ENCODE measurements around the gene EIF4G1.

EIF4G1 gene

DNA sequence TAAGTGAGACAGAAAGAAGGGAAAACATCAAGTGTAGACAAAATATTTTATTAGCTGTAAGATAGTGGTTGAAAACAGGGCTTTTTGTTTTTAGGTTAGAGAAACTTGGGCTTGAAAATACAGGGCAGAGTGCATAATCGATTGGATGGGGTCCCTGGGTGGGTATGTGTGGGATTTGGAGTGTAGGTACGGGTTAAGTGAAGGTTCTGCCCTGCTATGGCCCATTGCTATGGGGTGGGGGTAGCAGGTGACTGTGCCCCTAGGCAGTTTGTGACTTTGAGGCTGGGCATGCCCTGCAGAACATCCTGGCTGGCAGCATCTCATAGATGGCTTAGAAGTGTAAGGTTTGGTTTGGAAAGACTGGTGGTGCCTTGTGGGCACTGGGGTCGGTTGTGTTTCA is 19.3 kb downstream of the EIF4G1 start:
- no peak for DNase-seq

GRCh38 chr3:184334470-184335158 is 20.2 kb downstream of the EIF4G1 start:
- DNase-seq: no peak

DNA sequence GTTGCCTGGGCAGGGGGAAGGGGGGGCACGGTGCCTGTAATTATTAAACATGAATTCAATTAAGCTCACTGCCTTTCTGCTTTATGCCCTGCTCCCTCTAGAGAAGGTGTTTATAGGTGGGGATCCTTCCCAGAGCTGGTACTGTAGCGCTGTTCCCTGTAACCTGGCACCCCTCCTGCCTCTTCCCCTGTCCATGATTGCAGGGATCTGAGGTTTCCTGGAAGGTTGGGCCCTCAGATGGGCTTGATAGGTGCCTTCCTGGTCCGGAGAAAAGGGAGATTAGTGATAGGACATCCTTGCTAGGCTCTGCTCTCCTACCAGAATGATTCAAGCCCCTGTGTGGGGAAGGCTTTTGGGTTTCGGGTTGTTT is 20.9 kb downstream of the EIF4G1 start:
- no peak for DNase-seq

GRCh38 chr3:184335661-184336546 is 21.5 kb downstream of the EIF4G1 start:
- peak in 50 of 51 donors; percentile 48 to 93 (median 82) for DNase-seq

- DNase-seq: peak in 28 of 51 donors; percentile 4 to 81 (median 54)
These were observed 22.4 kb downstream of the EIF4G1 start for GRCh38 chr3:184336547-184337398.

DNA sequence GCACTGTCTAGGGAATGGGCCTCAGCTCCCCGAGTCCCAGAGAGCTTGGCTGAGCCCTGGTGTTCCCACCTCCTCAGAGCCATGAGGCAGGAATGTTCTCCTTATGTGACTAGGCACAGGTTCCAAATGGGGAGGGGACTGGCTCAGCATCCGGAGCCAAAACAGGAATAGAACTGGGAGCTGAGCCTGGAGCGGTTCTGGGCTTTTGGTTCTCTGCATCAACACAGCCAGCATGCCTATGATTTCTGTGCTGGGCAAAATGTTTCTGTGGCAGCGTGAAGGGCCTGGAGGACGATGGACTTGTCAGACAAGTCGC is 23.0 kb downstream of the EIF4G1 start, which contains the start of gene FAM131A:
FAM131A (plus strand) TSS at position 202 of the 316 bp plus-strand sequence; CDS start at position 233, 31 bp downstream.
- peak in 33 of 51 donors; percentile 23 to 80 (median 56) for DNase-seq

DNA sequence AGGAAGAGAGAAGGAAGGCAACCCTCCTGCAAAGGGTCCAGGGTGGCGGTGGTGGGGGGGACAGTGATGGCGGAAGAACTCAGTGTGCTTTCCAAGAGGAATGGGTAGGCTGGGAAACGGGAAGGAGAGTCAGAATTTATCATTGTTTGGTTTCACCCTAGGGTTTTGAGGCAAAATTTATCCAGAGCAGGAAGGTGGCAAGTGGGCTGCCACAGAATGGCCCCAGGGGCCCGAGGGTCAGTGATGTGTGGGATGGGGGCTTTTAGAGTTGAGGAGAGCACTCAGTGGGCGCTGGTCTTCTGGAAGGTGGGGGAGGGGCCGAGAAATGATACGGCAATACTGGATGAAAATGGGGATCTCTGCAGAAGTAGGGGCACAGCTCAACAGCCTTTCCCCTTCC is 23.6 kb downstream of the EIF4G1 start:
- DNase-seq: no peak

DNA sequence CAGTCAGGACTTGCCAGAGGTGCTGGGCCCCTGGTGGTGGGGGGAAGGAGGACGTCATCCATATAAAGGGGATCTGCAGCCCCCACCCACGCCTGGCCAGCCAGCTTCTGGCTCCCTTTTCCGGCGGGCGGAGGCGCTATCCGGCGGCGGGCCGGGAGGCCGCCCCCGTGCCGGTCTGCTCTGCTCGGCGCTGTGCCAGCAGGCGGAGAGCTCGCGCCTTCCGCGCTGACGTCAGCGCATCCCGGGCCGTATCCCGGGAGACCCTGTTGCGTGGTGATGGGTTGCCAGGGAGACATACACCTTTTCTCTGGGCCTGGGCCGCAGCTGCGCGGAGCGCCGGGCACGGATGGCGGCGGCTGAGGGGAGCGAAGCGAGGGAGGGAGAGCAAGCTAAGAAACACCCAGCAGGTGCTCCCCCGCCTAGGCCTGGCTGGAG is 24.1 kb downstream of the EIF4G1 start:
- DNase-seq: peak; percentile 20 to 91 (median 82)

DNA sequence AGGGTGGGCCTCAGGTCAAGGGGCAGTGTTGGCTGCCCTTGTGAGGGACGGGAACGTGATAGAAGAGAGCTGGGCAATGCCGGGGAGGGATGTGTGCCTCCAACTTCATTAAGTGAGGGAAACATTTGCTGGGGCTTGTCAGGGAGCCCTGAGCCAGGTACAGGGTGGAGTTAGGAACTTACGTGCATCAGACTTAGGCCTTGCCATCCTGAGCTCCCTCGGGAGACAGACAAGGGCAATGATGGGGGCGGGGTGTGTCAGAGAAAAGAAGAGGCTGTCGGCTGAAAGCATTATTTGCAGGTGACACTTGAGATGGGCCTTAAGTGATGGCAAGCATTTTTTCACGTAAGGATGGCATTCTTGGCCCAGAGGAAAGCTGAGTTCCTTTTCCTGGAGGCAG is 24.6 kb downstream of the EIF4G1 start:
- peak in 2 of 51 donors; percentile 52 to 59 for DNase-seq

DNA sequence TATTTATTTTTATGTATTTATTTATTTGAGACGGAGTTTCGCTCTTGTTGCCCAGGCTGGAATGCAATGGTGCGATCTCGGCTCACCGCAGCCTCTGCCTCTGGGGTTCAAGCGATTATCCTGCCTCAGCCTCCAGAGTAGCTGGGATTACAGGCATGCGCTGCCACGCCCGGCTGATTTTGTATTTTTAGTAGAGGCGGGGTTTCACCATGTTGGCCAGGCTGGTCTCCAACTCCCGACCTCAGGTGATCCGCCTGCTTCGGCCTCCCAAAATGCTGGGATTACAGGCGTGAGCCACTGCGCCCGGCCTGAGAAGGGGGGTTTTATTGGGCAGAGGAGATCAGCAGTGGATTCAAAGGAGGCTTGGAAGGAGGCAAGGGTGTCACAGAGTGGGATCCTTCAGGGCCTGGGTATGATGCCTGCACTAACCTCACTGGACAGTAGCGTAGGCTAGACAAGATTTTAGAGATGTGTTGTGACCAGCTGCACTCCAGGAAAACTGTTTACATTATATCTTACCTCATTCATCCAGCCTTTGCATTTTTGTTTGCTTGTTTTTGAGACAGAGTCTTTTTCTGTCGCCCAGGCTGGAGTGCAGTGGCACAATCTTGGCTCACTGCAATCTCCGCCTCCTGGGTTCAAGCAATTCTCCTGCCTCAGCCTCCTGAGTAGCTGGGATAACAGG is 25.2 kb downstream of the EIF4G1 start:
- peak in 1 of 51 donors; percentile 12 for DNase-seq

- no peak for DNase-seq
These were observed 27.5 kb downstream of the EIF4G1 start for GRCh38 chr3:184341925-184342324.

DNA sequence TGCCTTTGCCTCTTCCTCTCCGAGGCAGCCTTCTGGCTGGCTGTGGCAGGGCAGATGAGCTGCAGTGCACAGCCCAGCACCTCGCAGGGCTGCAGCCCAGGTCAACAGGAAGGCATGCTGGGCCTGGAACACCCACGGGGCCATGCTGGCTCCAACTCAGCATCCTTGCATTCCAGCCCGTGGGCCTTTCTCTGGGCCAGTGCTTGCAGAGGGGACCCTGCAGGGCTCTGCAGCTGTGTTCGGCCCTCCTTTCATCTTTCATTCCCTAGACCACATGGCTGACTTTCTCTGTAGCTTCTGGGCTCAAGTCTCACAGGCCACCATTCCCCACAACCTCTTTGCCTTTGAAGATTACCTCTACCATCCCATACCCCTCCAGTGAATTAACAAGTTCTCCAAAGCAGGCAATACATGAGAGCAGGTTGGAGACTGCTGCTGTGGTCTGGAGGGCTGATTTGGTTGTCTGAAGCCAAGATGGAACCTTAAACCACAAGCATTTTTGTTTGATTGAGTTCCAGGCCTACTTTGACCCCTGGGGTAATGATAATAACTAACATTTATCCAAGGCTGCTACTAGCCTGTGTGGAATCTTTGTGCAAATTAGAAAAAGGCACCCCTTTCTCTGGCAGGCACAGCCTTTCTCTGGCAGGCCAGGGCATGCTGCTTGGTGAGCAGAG is 28.9 kb downstream of the EIF4G1 start:
- no peak for DNase-seq

DNA sequence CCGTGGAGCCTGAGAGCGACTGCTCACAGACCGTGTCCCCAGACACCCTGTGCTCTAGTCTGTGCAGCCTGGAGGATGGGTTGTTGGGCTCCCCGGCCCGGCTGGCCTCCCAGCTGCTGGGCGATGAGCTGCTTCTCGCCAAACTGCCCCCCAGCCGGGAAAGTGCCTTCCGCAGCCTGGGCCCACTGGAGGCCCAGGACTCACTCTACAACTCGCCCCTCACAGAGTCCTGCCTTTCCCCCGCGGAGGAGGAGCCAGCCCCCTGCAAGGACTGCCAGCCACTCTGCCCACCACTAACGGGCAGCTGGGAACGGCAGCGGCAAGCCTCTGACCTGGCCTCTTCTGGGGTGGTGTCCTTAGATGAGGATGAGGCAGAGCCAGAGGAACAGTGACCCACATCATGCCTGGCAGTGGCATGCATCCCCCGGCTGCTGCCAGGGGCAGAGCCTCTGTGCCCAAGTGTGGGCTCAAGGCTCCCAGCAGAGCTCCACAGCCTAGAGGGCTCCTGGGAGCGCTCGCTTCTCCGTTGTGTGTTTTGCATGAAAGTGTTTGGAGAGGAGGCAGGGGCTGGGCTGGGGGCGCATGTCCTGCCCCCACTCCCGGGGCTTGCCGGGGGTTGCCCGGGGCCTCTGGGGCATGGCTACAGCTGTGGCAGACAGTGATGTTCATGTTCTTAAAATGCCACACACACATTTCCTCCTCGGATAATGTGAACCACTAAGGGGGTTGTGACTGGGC is 30.3 kb downstream of the EIF4G1 start:
- DNase-seq: peak in 6 of 51 donors; percentile 20 to 44 (median 30)

DNA sequence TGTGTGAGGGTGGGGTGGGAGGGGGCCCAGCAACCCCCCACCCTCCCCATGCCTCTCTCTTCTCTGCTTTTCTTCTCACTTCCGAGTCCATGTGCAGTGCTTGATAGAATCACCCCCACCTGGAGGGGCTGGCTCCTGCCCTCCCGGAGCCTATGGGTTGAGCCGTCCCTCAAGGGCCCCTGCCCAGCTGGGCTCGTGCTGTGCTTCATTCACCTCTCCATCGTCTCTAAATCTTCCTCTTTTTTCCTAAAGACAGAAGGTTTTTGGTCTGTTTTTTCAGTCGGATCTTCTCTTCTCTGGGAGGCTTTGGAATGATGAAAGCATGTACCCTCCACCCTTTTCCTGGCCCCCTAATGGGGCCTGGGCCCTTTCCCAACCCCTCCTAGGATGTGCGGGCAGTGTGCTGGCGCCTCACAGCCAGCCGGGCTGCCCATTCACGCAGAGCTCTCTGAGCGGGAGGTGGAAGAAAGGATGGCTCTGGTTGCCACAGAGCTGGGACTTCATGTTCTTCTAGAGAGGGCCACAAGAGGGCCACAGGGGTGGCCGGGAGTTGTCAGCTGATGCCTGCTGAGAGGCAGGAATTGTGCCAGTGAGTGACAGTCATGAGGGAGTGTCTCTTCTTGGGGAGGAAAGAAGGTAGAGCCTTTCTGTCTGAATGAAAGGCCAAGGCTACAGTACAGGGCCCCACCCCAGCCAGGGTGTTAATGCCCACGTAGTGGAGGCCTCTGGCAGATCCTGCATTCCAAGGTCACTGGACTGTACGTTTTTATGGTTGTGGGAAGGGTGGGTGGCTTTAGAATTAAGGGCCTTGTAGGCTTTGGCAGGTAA is 31.1 kb downstream of the EIF4G1 start:
- DNase-seq: peak; percentile 16 to 94 (median 81)

- no peak for DNase-seq
These were observed 32.2 kb downstream of the EIF4G1 start for GRCh38 chr3:184346480-184347190.

- DNase-seq: no peak
These were observed 33.1 kb downstream of the EIF4G1 start for GRCh38 chr3:184347321-184348056.

- DNase-seq: no peak
These were observed 33.6 kb downstream of the EIF4G1 start for GRCh38 chr3:184348057-184348382.
